H1 (cell line): Measurements from ENCODE around the gene SCP2. TPM values are rescaled to one million over a fixed set of nuclear protein-coding genes. Genes with fewer than 3 reads are reported as not detected.

Experiments
- RNF2 ChIP-seq: fragments of 200-900, 300-1000 bp; sonication (generic); IDR thresholded peaks from 2 replicates; pipeline ENCODE4 v1.7.1; 2016; ENCODE audit warnings: borderline replicate concordance, low read depth, mild to moderate bottlenecking, antibody characterized with exemption, low read length; ENCODE audit not compliant: poor library complexity, severe bottlenecking; ENCODE audit errors: missing control alignments
- polyA plus RNA-seq, 7 experiments: library from polyadenylated mRNA; depleted of rRNA in 3 of 7; stranded (reverse) in 5 of 7; unstranded in 2 of 7; fragments of >200 nt in 5 of 7; fragments of 200-250 nt in 2 of 7; gene quantifications; 1 replicate in 5 of 7; 2 replicates in 1 of 7; 4 replicates in 1 of 7; pipeline versions ENCODE4 v1.2.1 to v1.2.3, GENCODE V29; 2011 to 2013; ENCODE audit warnings: missing spikeins in 2 of 7, mixed read lengths in 2 of 7
- total RNA-seq: library from RNA; stranded (reverse); fragmentation: NEBNext Ultra II Directional; extraction: Animal tissue kit (Norgen Biotek cat#: 25700); gene quantifications from 2 replicates; pipeline ENCODE4 v1.2.1, GENCODE V29; 2021

Gene SCP2
- total and polyA plus RNA-seq, 2 of the 8 experiments (the other 6 are each of a cell fraction or from before 2014, with no cell fraction given), result 20.9 to 54.3 TPM

GRCh38 chr1:53070621-53071020 is 143.5 kb downstream of the SCP2 start (continued):
- no peak for TF ChIP-seq RNF2
- TF ChIP-seq, all 59 proteins: peak for 0
